Loucy (cell line): ENCODE results near the gene ABTB2.
A peak's percentile ranks its signal among the peaks of the same experiment; 100 is the strongest.

Source experiments
- H2AFZ ChIP-seq: fragments of 200-600 bp; sonication (generic); 2 replicates; pipeline ENCODE4 v1.6.0; 2016; ENCODE audit warnings: antibody characterized with exemption, mild to moderate bottlenecking, low read length, moderate library complexity
- H3F3A ChIP-seq: fragments of 200-600 bp; 2 replicates; pipeline ENCODE4 v1.6.0; 2016; ENCODE audit warnings: antibody characterized with exemption, low read depth, mild to moderate bottlenecking
- H3K27me3 ChIP-seq: fragments of 200-600 bp; sonication (generic); 2 replicates; pipeline ENCODE4 v1.6.1; 2014; ENCODE audit warnings: low read length, mild to moderate bottlenecking; ENCODE audit not compliant: insufficient read depth, poor library complexity, severe bottlenecking
- H3K36me3 ChIP-seq: fragments of 200-600 bp; sonication (generic); 2 replicates; pipeline ENCODE4 v1.6.1; 2016; ENCODE audit warnings: low read length; ENCODE audit not compliant: insufficient read depth
- H3K4me1 ChIP-seq: fragments of 200-600 bp; sonication (generic); 2 replicates; pipeline ENCODE4 v1.5.1; 2014; ENCODE audit warnings: low read length, mild to moderate bottlenecking; ENCODE audit not compliant: insufficient read depth, poor library complexity, severe bottlenecking
- H3K4me2 ChIP-seq: fragments of 200-600 bp; sonication (generic); 2 replicates; pipeline ENCODE4 v1.6.0; 2014; ENCODE audit warnings: antibody characterized with exemption, low read length, low read depth, mild to moderate bottlenecking; ENCODE audit not compliant: poor library complexity, severe bottlenecking
- H3K4me3 ChIP-seq: fragments of 200-600 bp; sonication (generic); 2 replicates; pipeline ENCODE4 v1.5.1; 2014; ENCODE audit warnings: low read length, mild to moderate bottlenecking, mixed read lengths; ENCODE audit not compliant: poor library complexity, severe bottlenecking
- H3K79me2 ChIP-seq: fragments of 200-600 bp; sonication (generic); 2 replicates; pipeline ENCODE4 v1.6.1; 2014; ENCODE audit warnings: low read length; ENCODE audit not compliant: insufficient read depth
- H3K9ac ChIP-seq: fragments of 200-600 bp; sonication (generic); 2 replicates; pipeline ENCODE4 v1.6.0; 2014; ENCODE audit warnings: mild to moderate bottlenecking, low read depth, low read length, moderate library complexity; ENCODE audit not compliant: poor library complexity, severe bottlenecking
- H3K9me2 ChIP-seq: fragments of 200-600 bp; sonication (generic); replicated peaks from 2 replicates; pipeline ENCODE4 v1.6.1; 2016; ENCODE audit warnings: low read depth, low read length, mixed read lengths
- H3K9me3 ChIP-seq: fragments of 200-600 bp; sonication (generic); 2 replicates; pipeline ENCODE4 v1.6.1; 2014; ENCODE audit warnings: mild to moderate bottlenecking, antibody characterized with exemption, low read length, low read depth; ENCODE audit not compliant: insufficient read depth
- H4K20me1 ChIP-seq: fragments of 200-600 bp; sonication (generic); 2 replicates; pipeline ENCODE4 v1.6.0; 2014; ENCODE audit warnings: antibody characterized with exemption, low read length, mild to moderate bottlenecking; ENCODE audit not compliant: insufficient read depth, poor library complexity, severe bottlenecking
- CTCF ChIP-seq: fragments of 200-600 bp; sonication (generic); conservative IDR thresholded peaks from 2 replicates; pipeline ENCODE4 v1.5.1; 2014; ENCODE audit warnings: mild to moderate bottlenecking, antibody characterized with exemption, low read length
- EZH2phosphoT487 ChIP-seq: fragments of 200-600 bp; IDR thresholded peaks from 2 replicates; pipeline ENCODE4 v1.6.1; 2018; ENCODE audit warnings: antibody characterized with exemption, mild to moderate bottlenecking, moderate library complexity, borderline replicate concordance

The ABTB2 gene

GRCh38 chr11:34358258-34358727, 483 bp upstream of the ABTB2 start:
- Histone ChIP-seq H3K9me2 (no peaks in the 10 kb centered on the region), H3K9ac (peak overlapping the region; percentile 78), H2AFZ (peak overlapping the region; percentile 79)

GRCh38 chr11:34356913-34357700, 703 bp downstream of the ABTB2 start:
- H3K9ac ChIP-seq = no peak overlapping the region
- no peaks in the 10 kb centered on the region for H3K9me3 ChIP-seq
- H4K20me1 ChIP-seq = peaks cover 5% of the 10 kb centered on the region
- no peaks in the 10 kb centered on the region for H3K36me3 ChIP-seq
- no peaks in the 10 kb centered on the region for H3F3A ChIP-seq
- no peaks in the 10 kb centered on the region for H3K79me2 ChIP-seq
- H3K27me3 ChIP-seq = peaks cover 4% of the 10 kb centered on the region
- H3K9me2 ChIP-seq = no peaks in the 10 kb centered on the region
- peaks cover 36% of the 10 kb centered on the region for H3K4me1 ChIP-seq
- peak overlapping the region; percentile 67 for H3K4me2 ChIP-seq
- H3K4me3 ChIP-seq = peak overlapping the region; percentile 67
- no peak for TF ChIP-seq CTCF
- no peak for TF ChIP-seq EZH2phosphoT487
- H2AFZ ChIP-seq = no peak overlapping the region

More at GRCh38 chr11:34358258-34358727, 483 bp upstream of the ABTB2 start:
- H3K27me3 ChIP-seq = peaks cover 4% of the 10 kb centered on the region
- H3K4me1 ChIP-seq = peaks cover 35% of the 10 kb centered on the region
- peaks cover 5% of the 10 kb centered on the region for H4K20me1 ChIP-seq
- peak overlapping the region; percentile 75 for H3K4me3 ChIP-seq
- no peaks in the 10 kb centered on the region for H3K79me2 ChIP-seq
- H3K36me3 ChIP-seq = no peaks in the 10 kb centered on the region
- peak overlapping the region; percentile 97 for H3K4me2 ChIP-seq
- no peak for TF ChIP-seq CTCF
- no peaks in the 10 kb centered on the region for H3K9me3 ChIP-seq
- H3F3A ChIP-seq = no peaks in the 10 kb centered on the region

- Histone ChIP-seq H3K36me3 (no peaks in the 10 kb centered on the region), H3K79me2 (no peaks in the 10 kb centered on the region), H3K9me2 (no peaks in the 10 kb centered on the region), H3K9me3 (no peaks in the 10 kb centered on the region), H3F3A (no peaks in the 10 kb centered on the region), H3K27me3 (peaks cover 4% of the 10 kb centered on the region), H3K4me3 (peak overlapping the region; percentile 25), H2AFZ (no peak overlapping the region), H3K9ac (no peak overlapping the region), H3K4me2 (peak overlapping the region; percentile 52), H3K4me1 (peaks cover 36% of the 10 kb centered on the region), H4K20me1 (peaks cover 5% of the 10 kb centered on the region)
- TF ChIP-seq EZH2phosphoT487 (no peak), CTCF (no peak)
These were observed 1.3 kb downstream of the ABTB2 start for GRCh38 chr11:34356576-34356912.
